Esophagus (tissue), 2 donors: Measurements from ENCODE around the gene HIVEP3. TPM values are rescaled to one million over a fixed set of nuclear protein-coding genes. Genes with fewer than 3 reads are reported as not detected.

Experiments used
- H3K27ac ChIP-seq, 2 donors: one replicate each; pipeline ENCODE4 v1.5.1; 2013; ENCODE audit warnings: low read depth in 2 of 2, mild to moderate bottlenecking in 2 of 2, inconsistent platforms in 1 of 2, low read length in 1 of 2, moderate library complexity in 1 of 2
- H3K27me3 ChIP-seq, 2 donors: one replicate each; pipeline ENCODE4 v1.6.1; 2013; ENCODE audit warnings: low read length in 2 of 2, control low read depth in 1 of 2, mild to moderate bottlenecking in 1 of 2; ENCODE audit not compliant: insufficient read depth in 2 of 2, control insufficient read depth in 1 of 2
- H3K36me3 ChIP-seq, 2 donors: one replicate each; pipeline ENCODE4 v1.6.1; 2013; ENCODE audit warnings: low read length in 1 of 2; ENCODE audit not compliant: control insufficient read depth in 2 of 2, insufficient read depth in 2 of 2
- H3K4me1 ChIP-seq, 2 donors: one replicate each; pipeline ENCODE4 v1.6.1; 2013; ENCODE audit warnings: low read length in 1 of 2; ENCODE audit not compliant: control insufficient read depth in 2 of 2, insufficient read depth in 2 of 2
- H3K4me3 ChIP-seq, 2 donors: one replicate each; pipeline ENCODE4 v1.5.1; 2013; ENCODE audit warnings: low read length in 2 of 2, mild to moderate bottlenecking in 2 of 2, low read depth in 1 of 2, moderate library complexity in 1 of 2
- H3K9me3 ChIP-seq, 2 donors: one replicate each; pipeline ENCODE4 v1.6.1; 2013; ENCODE audit warnings: mild to moderate bottlenecking in 2 of 2, low read depth in 1 of 2, low read length in 1 of 2, moderate library complexity in 1 of 2; ENCODE audit not compliant: control insufficient read depth in 2 of 2, insufficient read depth in 1 of 2
- WGBS, 2 donors: extraction: QIAGEN DNeasy Blood & Tissue Kit; methylation state at CpG; one replicate each; pipeline ENCODE4 v1.1.7; 2013; 5-methylcytosine and 5-hydroxymethylcytosine counted together
- polyA plus RNA-seq, 2 donors: library from polyadenylated mRNA; stranded (reverse); fragments of 200-250 nt; gene quantifications; one replicate each; pipeline ENCODE4 v1.2.3, GENCODE V29; 2013
- donor health status: healthy with polysubstance abuse.
- donor health status: Bipolar disorder and iron deficiency.

The HIVEP3 gene
- polyA plus RNA-seq, 2 donors, result 2.7 to 10.0 TPM

DNA sequence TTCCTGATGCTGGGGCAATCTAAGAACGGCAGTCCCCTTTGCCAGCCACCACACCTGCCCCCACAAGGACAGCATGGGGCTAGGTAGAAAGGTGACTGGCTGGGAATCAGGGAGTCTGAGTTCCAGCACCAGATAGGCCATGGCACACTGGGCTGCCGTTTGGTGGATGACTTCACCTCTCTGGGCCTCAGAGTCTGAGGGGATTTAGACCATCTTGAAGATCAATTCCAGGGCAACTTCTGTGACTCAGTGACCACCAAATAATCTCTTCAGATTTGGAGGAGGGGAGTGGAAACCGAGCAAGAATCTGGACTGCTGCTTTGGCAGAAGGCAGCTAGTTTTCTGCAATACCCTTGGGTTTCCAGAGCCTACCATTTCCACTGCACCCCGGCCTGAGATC is 342.1 kb downstream of the HIVEP3 start:
- Histone ChIP-seq H3K9me3 (no peaks in the 10 kb centered on the region), H3K27ac (no peak overlapping the region), H3K4me3 (no peak overlapping the region), H3K36me3 (peaks cover 0 to 8% of the 10 kb centered on the region in 2 donors), H3K27me3 (no peaks in the 10 kb centered on the region), H3K4me1 (peaks cover 0 to 2% of the 10 kb centered on the region in 2 donors)
- 59 to 72% methylated on average over 4 of the region's 4 CpGs for WGBS, 2 donors

- Histone ChIP-seq H3K27ac (no peak overlapping the region), H3K9me3 (no peaks in the 10 kb centered on the region), H3K27me3 (no peaks in the 10 kb centered on the region), H3K36me3 (peaks cover 0 to 8% of the 10 kb centered on the region in 2 donors), H3K4me1 (peaks cover 0 to 2% of the 10 kb centered on the region in 2 donors), H3K4me3 (no peak overlapping the region)
- 53 to 59% methylated on average over 3 of the region's 3 CpGs for WGBS, 2 donors
Observed at GRCh38 chr1:41576206-41576605, 342.5 kb downstream of the HIVEP3 start.

DNA sequence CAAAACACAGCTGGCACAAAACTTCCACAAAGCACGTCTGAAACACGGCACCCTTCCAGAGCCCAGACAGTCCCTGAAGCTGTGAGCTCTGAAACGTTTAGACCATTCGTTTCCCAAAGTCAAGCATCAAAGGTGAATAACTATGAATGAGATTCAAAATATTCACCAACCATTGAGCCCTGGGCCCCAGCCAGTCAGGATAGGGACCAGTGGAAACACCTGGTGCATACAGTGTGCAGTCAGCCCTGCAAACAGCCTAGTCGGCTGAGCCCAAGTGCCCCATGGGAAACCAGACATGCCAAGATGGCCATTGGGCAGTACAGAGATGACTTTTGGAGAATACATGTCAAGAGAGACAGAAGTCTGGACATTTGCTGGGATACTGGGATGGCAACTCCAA is 343.9 kb downstream of the HIVEP3 start:
- H3K9me3 ChIP-seq, result no peaks in the 10 kb centered on the region
- no peak overlapping the region for H3K27ac ChIP-seq
- WGBS, 2 donors, result 58 to 64% methylated on average over 5 of the region's 5 CpGs
- H3K4me3 ChIP-seq, result no peak overlapping the region
- no peaks in the 10 kb centered on the region for H3K27me3 ChIP-seq
- peaks cover 0 to 2% of the 10 kb centered on the region in 2 donors for H3K4me1 ChIP-seq
- peaks cover 0 to 4% of the 10 kb centered on the region in 2 donors for H3K36me3 ChIP-seq

DNA sequence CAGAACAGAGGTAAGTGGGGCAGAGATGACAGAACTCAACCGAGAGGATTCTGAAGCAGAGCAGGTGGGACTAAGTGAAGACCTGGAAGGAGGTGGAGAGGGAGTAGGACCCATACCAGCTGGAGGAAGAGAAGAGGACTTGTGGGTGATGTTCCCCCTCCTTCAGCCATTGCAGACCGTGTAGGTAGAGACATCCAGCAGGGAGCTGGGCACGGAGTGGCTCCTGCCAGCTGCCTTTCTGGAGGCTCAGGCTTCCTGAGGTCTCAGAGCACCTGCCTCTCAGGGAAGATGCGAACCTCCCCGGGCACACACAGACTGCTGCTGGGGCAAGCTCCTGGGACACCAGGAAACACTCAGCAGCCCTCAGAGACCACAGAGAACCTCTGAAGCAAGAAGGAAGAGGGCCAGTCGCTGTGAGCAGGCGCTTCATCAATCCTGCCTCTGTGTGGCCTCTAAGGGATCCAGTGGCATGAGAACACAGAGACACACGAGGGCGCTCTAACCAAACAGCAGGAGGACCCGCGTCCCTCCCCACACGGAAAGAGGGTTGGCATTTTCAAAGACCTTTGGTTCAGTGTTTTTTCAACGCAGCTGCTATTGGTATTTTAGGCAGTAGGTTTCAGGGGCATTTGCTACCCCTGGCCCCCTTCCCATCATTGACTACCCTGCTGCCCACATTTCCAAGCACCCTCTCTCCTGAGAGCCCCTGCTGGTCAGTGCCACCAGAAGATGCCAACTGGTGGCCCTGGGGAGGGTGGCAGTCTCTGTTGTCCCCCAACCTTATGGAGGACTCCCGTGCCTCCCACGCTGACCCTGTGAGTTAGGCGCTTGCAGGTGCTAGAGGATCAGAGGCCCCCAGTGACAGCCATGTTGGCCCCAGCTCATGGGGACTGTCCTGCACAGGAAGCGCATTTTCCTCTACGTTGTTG is 344.7 kb downstream of the HIVEP3 start:
- no peaks in the 10 kb centered on the region for H3K27me3 ChIP-seq
- no peaks in the 10 kb centered on the region for H3K9me3 ChIP-seq
- H3K27ac ChIP-seq, result no peak overlapping the region
- peaks cover 0 to 2% of the 10 kb centered on the region in 2 donors for H3K4me1 ChIP-seq
- peaks cover 0 to 3% of the 10 kb centered on the region in 2 donors for H3K36me3 ChIP-seq
- 36 to 39% methylated on average over 17 to 18 of the region's 18 CpGs for WGBS, 2 donors
- no peak overlapping the region for H3K4me3 ChIP-seq

- Histone ChIP-seq H3K9me3 (no peaks in the 10 kb centered on the region), H3K27me3 (no peaks in the 10 kb centered on the region), H3K36me3 (peaks cover 0 to 6% of the 10 kb centered on the region in 2 donors), H3K27ac (no peak overlapping the region), H3K4me1 (peaks cover 0 to 2% of the 10 kb centered on the region in 2 donors), H3K4me3 (no peak overlapping the region)
- 89 to 92% methylated on average over 3 of the region's 3 CpGs for WGBS, 2 donors
Observed at GRCh38 chr1:41573194-41573593, 345.5 kb downstream of the HIVEP3 start.

GRCh38 chr1:41572224-41572623 is 346.5 kb downstream of the HIVEP3 start:
- H3K36me3 ChIP-seq, result peaks cover 0 to 6% of the 10 kb centered on the region in 2 donors
- peaks cover 0 to 2% of the 10 kb centered on the region in 2 donors for H3K4me1 ChIP-seq
- WGBS, 2 donors, result 85% methylated on average over 5 of the region's 5 CpGs
- H3K27ac ChIP-seq, result no peak overlapping the region
- H3K4me3 ChIP-seq, result no peak overlapping the region
- H3K27me3 ChIP-seq, result no peaks in the 10 kb centered on the region
- H3K9me3 ChIP-seq, result no peaks in the 10 kb centered on the region

- no peak overlapping the region for H3K4me3 ChIP-seq
- H3K9me3 ChIP-seq, result no peaks in the 10 kb centered on the region
- H3K27me3 ChIP-seq, result no peaks in the 10 kb centered on the region
- H3K4me1 ChIP-seq, result peaks cover 0 to 2% of the 10 kb centered on the region in 2 donors
- H3K27ac ChIP-seq, result no peak overlapping the region
- WGBS, 2 donors, result 74 to 76% methylated on average over 3 of the region's 3 CpGs
- peaks cover 0 to 6% of the 10 kb centered on the region in 2 donors for H3K36me3 ChIP-seq
Observed at GRCh38 chr1:41571041-41571440, 347.7 kb downstream of the HIVEP3 start.

DNA sequence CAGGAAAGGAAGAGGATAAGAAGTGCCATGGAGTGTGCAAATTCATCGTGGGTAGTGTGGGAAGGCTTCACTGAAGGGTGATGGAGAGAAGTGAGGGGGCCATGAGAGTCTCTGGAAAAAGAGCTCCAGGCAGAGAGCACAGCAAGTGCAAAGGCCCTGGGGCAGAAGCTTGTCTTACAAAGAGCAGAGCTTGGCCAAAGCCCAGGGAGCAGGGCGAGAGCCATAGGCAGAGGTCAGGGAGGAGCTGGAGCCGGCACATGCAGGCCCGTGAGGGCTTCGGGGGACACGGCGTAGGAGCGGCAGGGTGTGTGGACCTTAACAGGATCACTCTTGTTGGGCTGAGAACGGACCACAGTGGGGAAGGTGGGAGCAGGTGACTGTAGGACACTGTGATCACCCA is 350.5 kb downstream of the HIVEP3 start:
- Histone ChIP-seq H3K27ac (no peak overlapping the region), H3K27me3 (no peaks in the 10 kb centered on the region), H3K4me1 (no peaks in the 10 kb centered on the region), H3K9me3 (no peaks in the 10 kb centered on the region), H3K36me3 (peaks cover 0 to 3% of the 10 kb centered on the region in 2 donors), H3K4me3 (no peak overlapping the region)
- 96 to 99% methylated on average over 9 of the region's 9 CpGs for WGBS, 2 donors

DNA sequence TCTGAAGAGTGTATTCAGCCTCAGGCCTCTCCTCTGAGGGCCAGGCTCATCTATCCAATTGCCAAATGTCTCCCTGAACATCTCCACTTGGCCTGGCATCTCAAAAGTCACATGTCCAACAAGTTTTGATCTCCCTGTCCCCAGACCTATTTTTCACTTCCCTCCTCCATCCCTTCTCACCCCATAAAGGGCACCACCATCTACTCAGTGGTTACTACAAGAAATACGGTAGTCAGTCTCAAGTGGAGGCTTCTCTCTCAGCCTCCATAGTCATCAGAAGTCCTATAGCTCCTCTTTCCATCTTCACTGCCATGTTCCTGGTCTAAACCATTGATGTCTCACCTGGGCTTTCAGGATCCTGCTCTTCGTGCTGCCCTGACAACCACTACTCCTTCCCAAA is 351.8 kb downstream of the HIVEP3 start:
- no peak overlapping the region for H3K4me3 ChIP-seq
- H3K36me3 ChIP-seq, result peaks cover 0 to 3% of the 10 kb centered on the region in 2 donors
- no peak overlapping the region for H3K27ac ChIP-seq
- no peaks in the 10 kb centered on the region for H3K27me3 ChIP-seq
- WGBS, 2 donors, result 96 to 98% methylated on average over 2 of the region's 2 CpGs
- no peaks in the 10 kb centered on the region for H3K9me3 ChIP-seq
- H3K4me1 ChIP-seq, result no peaks in the 10 kb centered on the region
